ENCODE results near the gene BHMT. TPM values are rescaled to one million over a fixed set of nuclear protein-coding genes. Genes with fewer than 3 reads are reported as not detected.

The BHMT gene
- total and polyA plus RNA-seq, 9 of the 15 experiments (the other 6 are each of a cell fraction or from before 2014, with no cell fraction given), result not detected

- POLR2A ChIA-PET, result no interaction called here
- no peaks in the 10 kb centered on the region for H3K9me1 ChIP-seq (ENCODE audit: control insufficient read depth, insufficient read depth, low read length)
- TF ChIP-seq POLR2H (tag; IDR thresholded peaks at IDR 0.05; ENCODE audit: low read depth), result no peak
- no peak for TF ChIP-seq SIRT6 (IDR thresholded peaks at IDR 0.05; ENCODE audit: low read depth, low read length)
- TF ChIP-seq NFXL1 (CRISPR knock-in tag; IDR thresholded peaks at IDR 0.05), result no peak
- no peak for TF ChIP-seq MLLT1 (IDR thresholded peaks at IDR 0.05)
- no peak for TF ChIP-seq HDAC1 (IDR thresholded peaks at IDR 0.05)
- no peak for TF ChIP-seq ZNF398 (CRISPR knock-in tag; IDR thresholded peaks at IDR 0.05)
- no peak for TF ChIP-seq ZC3H4 (CRISPR knock-in tag; IDR thresholded peaks at IDR 0.05; ENCODE audit: borderline replicate concordance)
- WGBS (ENCODE audit: insufficient coverage, low coverage, missing lambda C conversion rate), result 1% methylated on average over 8 of the region's 8 CpGs
- no peak for DNase-seq (ENCODE audit: extremely low read depth in 1 of 4, low spot score in 3 of 4)
- no peaks in the 10 kb centered on the region for H3K36me3 ChIP-seq (ENCODE audit: control insufficient read depth, insufficient read depth, low read length)
- H3K4me3 ChIP-seq, result no peak overlapping the region
- BruUV-seq (replicated peaks), result no TSS peak
- H3K4me2 ChIP-seq (ENCODE audit: insufficient read depth, low read length), result no peak overlapping the region
- peaks cover 0 to 11% of the 10 kb centered on the region in 2 experiments; a peak in 3 of 5 replicates for H3K4me1 ChIP-seq (replicated peaks in 1 of 2; ENCODE audit: control insufficient read depth in 2 of 2, insufficient read depth in 2 of 2, low read length in 2 of 2)
- H3K9ac ChIP-seq (ENCODE audit: insufficient read depth in 1 of 2, low read depth in 2 of 2, low read length in 2 of 2), result no peak overlapping the region
- H3K27ac ChIP-seq (ENCODE audit: extremely low read depth, low read depth, low read length), result no peak overlapping the region
- H3K9me3 ChIP-seq (replicated peaks; ENCODE audit: control insufficient read depth, insufficient read depth, low read depth, low read length), result no peaks in the 10 kb centered on the region
- in situ Hi-C loops (cut with MboI), result no loop called here
- CTCF ChIA-PET (ENCODE audit: low intra/inter-chr PET ratio), result interaction anchor here (1.4 to 2.2 kb wide), 2 partner anchors 84 to 88 kb away, joined by 5 to 19 read pairs; no protein-coding TSS in a partner anchor
- H3K27me3 ChIP-seq (ENCODE audit: control insufficient read depth in 2 of 2, insufficient read depth in 2 of 2, low read length in 2 of 2), result peaks cover 24 to 34% of the 10 kb centered on the region in 2 experiments
- no peak for FAIRE-seq
- no peak for ATAC-seq
- H2AFZ ChIP-seq (ENCODE audit: low read depth, low read length), result no peak overlapping the region
- no peaks in the 10 kb centered on the region for H4K20me1 ChIP-seq (replicated peaks; ENCODE audit: control insufficient read depth, insufficient read depth, low read length)
- intact Hi-C loops (cut with micrococcal nuclease), result no loop called here
- no peaks in the 10 kb centered on the region for H3K79me2 ChIP-seq (ENCODE audit: control insufficient read depth, insufficient read depth, low read length)
These were observed 2.8 kb upstream of the BHMT start for GRCh38 chr5:79108792-79109191.
